Caco-2 (cell line): Measurements from ENCODE around the gene IL31. TPM values are rescaled to one million over a fixed set of nuclear protein-coding genes. Genes with fewer than 3 reads are reported as not detected.

Source experiments
- BruUV-seq: library from RNA; stranded (reverse); fragments of 400-500 nt; replicated peaks from 2 replicates; lab custom pipeline; 2021; lab: Mats Ljungman, UMichigan
- CTCF ChIA-PET: fragments of 300-600 bp; sonication (Branson Sonifier 250); formaldehyde crosslinking; loops from one replicate; lab custom pipeline; 2022; ENCODE audit warnings: antibody characterized with exemption; lab: Charles Lee
- POLR2A ChIA-PET: fragments of 300-600 bp; sonication (Branson Sonifier 250); formaldehyde crosslinking; loops from one replicate; lab custom pipeline; 2022; ENCODE audit warnings: antibody characterized with exemption; lab: Charles Lee
- DNase-seq, 2 experiments: peaks; one replicate each; pipeline versions ENCODE4 v3.0.0 to v3.0.0-alpha.2; 2020 to 2022
- H3K27me3 ChIP-seq: replicated peaks from 2 replicates; pipeline ENCODE4 v1.6.0; 2011; ENCODE audit warnings: low read length; ENCODE audit not compliant: control insufficient read depth, insufficient read depth
- H3K36me3 ChIP-seq: 2 replicates; pipeline ENCODE4 v1.5.1; 2011; ENCODE audit warnings: low read length; ENCODE audit not compliant: control insufficient read depth, insufficient read depth
- H3K4me1 ChIP-seq: fragments of 250-450 bp; sonication (Bioruptor Pico); 2 replicates; pipeline ENCODE4 v1.5.1; 2020; ENCODE audit warnings: mild to moderate bottlenecking
- H3K4me3 ChIP-seq: 2 replicates; pipeline ENCODE4 v1.5.1; 2011; ENCODE audit warnings: low read depth, mild to moderate bottlenecking, control low read depth, low read length
- H3K9me3 ChIP-seq: fragments of 250-450 bp; sonication (Bioruptor Pico); 2 replicates; pipeline ENCODE4 v1.5.1; 2020; ENCODE audit warnings: mild to moderate bottlenecking, moderate library complexity
- H3K27ac Mint-ChIP-seq: one replicate; pipeline ENCODE4 v1.8.0; 2022; ENCODE audit warnings: mixed read lengths; ENCODE audit not compliant: unreplicated experiment
- H3K27me3 Mint-ChIP-seq: one replicate; pipeline ENCODE4 v1.8.0; 2022; ENCODE audit warnings: mixed read lengths; ENCODE audit not compliant: insufficient read depth, unreplicated experiment
- H3K36me3 Mint-ChIP-seq: one replicate; pipeline ENCODE4 v1.8.0; 2022; ENCODE audit warnings: mild to moderate bottlenecking, mixed read lengths; ENCODE audit not compliant: insufficient read depth, unreplicated experiment
- H3K4me1 Mint-ChIP-seq: one replicate; pipeline ENCODE4 v1.8.0; 2022; ENCODE audit warnings: low read depth, mixed read lengths; ENCODE audit not compliant: unreplicated experiment
- H3K4me3 Mint-ChIP-seq: one replicate; pipeline ENCODE4 v1.8.0; 2022; ENCODE audit warnings: mild to moderate bottlenecking, moderate library complexity, mixed read lengths; ENCODE audit not compliant: unreplicated experiment
- H3K9me3 Mint-ChIP-seq: one replicate; pipeline ENCODE4 v1.8.0; 2022; ENCODE audit warnings: mixed read lengths; ENCODE audit not compliant: unreplicated experiment
- CTCF ChIP-seq, 2 experiments: fragments of 200-600 bp in 1 of 2; IDR thresholded peaks; 1 replicate in 1 of 2; 2 replicates in 1 of 2; pipeline versions ENCODE4 v1.5.1 to v1.8.0; 2011 to 2022; ENCODE audit warnings: antibody characterized with exemption in 1 of 2, control low read depth in 1 of 2, inconsistent platforms in 1 of 2, low read depth in 1 of 2, low read length in 1 of 2, mild to moderate bottlenecking in 1 of 2, moderate library complexity in 1 of 2; ENCODE audit not compliant: insufficient read depth in 1 of 2, severe bottlenecking in 1 of 2, unreplicated experiment in 1 of 2
- intact Hi-C: fragments of 100-400 bp; cut with micrococcal nuclease; formaldehyde crosslinking; loops from one replicate; pipeline ENCODE4 v1.10.0; 2022; ENCODE audit not compliant: unreplicated experiment
- total RNA-seq: library from RNA; stranded (reverse); gene quantifications from 2 replicates; pipeline ENCODE4 v1.2.3, GENCODE V29; 2022

IL31 gene
- total RNA-seq, 1 experiment from 2014 or later, result not detected

- Mint-ChIP-seq H3K9me3 (peaks cover 9% of the 10 kb centered on the region), H3K4me3 (no peak overlapping the region), H3K4me1 (no peaks in the 10 kb centered on the region), H3K27me3 (no peaks in the 10 kb centered on the region), H3K36me3 (no peaks in the 10 kb centered on the region), H3K27ac (no peak overlapping the region)
- Histone ChIP-seq H3K36me3 (no peaks in the 10 kb centered on the region), H3K9me3 (no peaks in the 10 kb centered on the region), H3K4me1 (no peaks in the 10 kb centered on the region), H3K4me3 (no peak overlapping the region), H3K27me3 (no peaks in the 10 kb centered on the region)
- intact Hi-C loops, result no loop called here
- ChIA-PET POLR2A (no interaction called here), CTCF (no interaction called here)
- no peak for DNase-seq
- no peak for TF ChIP-seq CTCF (IDR thresholded peaks at IDR 0.05; ENCODE audit: insufficient read depth in 1 of 2, low read depth in 1 of 2, low read length in 1 of 2, severe bottlenecking in 1 of 2, unreplicated experiment in 1 of 2)
- no TSS peak for BruUV-seq
These were observed 20.8 kb upstream of the IL31 start for GRCh38 chr12:122194804-122195203.

- Histone ChIP-seq H3K4me1 (no peaks in the 10 kb centered on the region), H3K9me3 (no peaks in the 10 kb centered on the region), H3K27me3 (no peaks in the 10 kb centered on the region), H3K36me3 (no peaks in the 10 kb centered on the region), H3K4me3 (no peak overlapping the region)
- Mint-ChIP-seq H3K27me3 (no peaks in the 10 kb centered on the region), H3K9me3 (peaks cover 9% of the 10 kb centered on the region), H3K4me1 (no peaks in the 10 kb centered on the region), H3K4me3 (no peak overlapping the region), H3K27ac (no peak overlapping the region), H3K36me3 (no peaks in the 10 kb centered on the region)
- POLR2A ChIA-PET, result no interaction called here
- no peak for DNase-seq
- no TSS peak for BruUV-seq
- no peak for TF ChIP-seq CTCF (IDR thresholded peaks at IDR 0.05; ENCODE audit: insufficient read depth in 1 of 2, low read depth in 1 of 2, low read length in 1 of 2, severe bottlenecking in 1 of 2, unreplicated experiment in 1 of 2)
- intact Hi-C loops, result no loop called here
- CTCF ChIA-PET, result interaction anchor here (1.4 kb wide), 2 partner anchors 34 to 62 kb away, joined by 3 read pairs; no protein-coding TSS in a partner anchor
These were observed 18.4 kb upstream of the IL31 start for GRCh38 chr12:122192441-122192840.

- DNase-seq, result peak; percentile 81 to 88
- Mint-ChIP-seq H3K27me3 (no peaks in the 10 kb centered on the region), H3K9me3 (peaks cover 8% of the 10 kb centered on the region), H3K4me3 (no peak overlapping the region), H3K36me3 (no peaks in the 10 kb centered on the region), H3K27ac (no peak overlapping the region), H3K4me1 (no peaks in the 10 kb centered on the region)
- Histone ChIP-seq H3K4me3 (no peak overlapping the region), H3K27me3 (no peaks in the 10 kb centered on the region), H3K36me3 (no peaks in the 10 kb centered on the region), H3K9me3 (no peaks in the 10 kb centered on the region), H3K4me1 (no peaks in the 10 kb centered on the region)
- intact Hi-C loops, result loop anchor here (1.0 to 2.0 kb wide), 3 partner anchors 31 to 136 kb away; no protein-coding TSS in a partner anchor
- BruUV-seq, result no TSS peak
- POLR2A ChIA-PET, result interaction anchor here (0.6 kb wide), 1 partner anchor 12 kb away, joined by 3 read pairs; the partner anchor contains the start of gene B3GNT4
- TF ChIP-seq CTCF (IDR thresholded peaks at IDR 0.05; ENCODE audit: insufficient read depth in 1 of 2, low read depth in 1 of 2, low read length in 1 of 2, severe bottlenecking in 1 of 2, unreplicated experiment in 1 of 2), result peak; percentile 88 to 91
- CTCF ChIA-PET, result interaction anchor here (0.5 to 1.2 kb wide), 15 partner anchors 8 to 144 kb away, joined by 3 to 11 read pairs (median 4); partner anchors contain the start of genes B3GNT4 and LRRC43
These were observed 17.0 kb upstream of the IL31 start for GRCh38 chr12:122190842-122191668.
